H1 (cell line): ENCODE measurements around the gene MYH10. TPM values are rescaled to one million over a fixed set of nuclear protein-coding genes. Genes with fewer than 3 reads are reported as not detected.

ENCODE experiments used
- EP300 ChIP-seq, 2 experiments: IDR thresholded peaks; 1 replicate in 1 of 2; 2 replicates in 1 of 2; pipeline ENCODE4 v1.6.1; 2011 to 2012; ENCODE audit warnings: low read depth in 2 of 2, low read length in 2 of 2, mild to moderate bottlenecking in 2 of 2, borderline replicate concordance in 1 of 2, inconsistent platforms in 1 of 2, moderate library complexity in 1 of 2
- KDM5A ChIP-seq: fragments of 200-600 bp; IDR thresholded peaks from 2 replicates; pipeline ENCODE4 v1.7.1; 2012; ENCODE audit warnings: mild to moderate bottlenecking, low read length, inconsistent platforms, mixed read lengths
- SIRT6 ChIP-seq: IDR thresholded peaks from one replicate; pipeline ENCODE4 v1.7.1; 2012; ENCODE audit warnings: low read length, inconsistent platforms
- TEAD4 ChIP-seq: IDR thresholded peaks from 2 replicates; pipeline ENCODE4 v1.6.1; 2012; ENCODE audit warnings: low read depth, low read length, inconsistent platforms, mixed read lengths
- polyA plus RNA-seq, 7 experiments: library from polyadenylated mRNA; depleted of rRNA in 3 of 7; stranded (reverse) in 5 of 7; unstranded in 2 of 7; fragments of >200 nt in 5 of 7; fragments of 200-250 nt in 2 of 7; gene quantifications; 1 replicate in 5 of 7; 2 replicates in 1 of 7; 4 replicates in 1 of 7; pipeline versions ENCODE4 v1.2.1 to v1.2.3, GENCODE V29; 2011 to 2013; ENCODE audit warnings: missing spikeins in 2 of 7, mixed read lengths in 2 of 7
- total RNA-seq: library from RNA; stranded (reverse); fragmentation: NEBNext Ultra II Directional; extraction: Animal tissue kit (Norgen Biotek cat#: 25700); gene quantifications from 2 replicates; pipeline ENCODE4 v1.2.1, GENCODE V29; 2021
- TF ChIP-seq, protein P1 (sequence below): IDR thresholded peaks from 2 replicates; pipeline ENCODE4 v1.6.1; 2012; ENCODE audit warnings: low read length, inconsistent platforms

Gene MYH10
- total and polyA plus RNA-seq, 2 of the 8 experiments (the other 6 are each of a cell fraction or from before 2014, with no cell fraction given): 64.1 to 289 TPM

GRCh38 chr17:8459107-8459506 lies 171.4 kb downstream of the MYH10 start (continued):
- TF ChIP-seq SIRT6 (no peak), KDM5A (no peak), EP300 (IDR thresholded peaks at IDR 0.05; ENCODE audit: borderline replicate concordance in 1 of 2, low read depth in 2 of 2, low read length in 2 of 2) (no peak), TEAD4 (no peak)
- TF ChIP-seq, protein P1, sequence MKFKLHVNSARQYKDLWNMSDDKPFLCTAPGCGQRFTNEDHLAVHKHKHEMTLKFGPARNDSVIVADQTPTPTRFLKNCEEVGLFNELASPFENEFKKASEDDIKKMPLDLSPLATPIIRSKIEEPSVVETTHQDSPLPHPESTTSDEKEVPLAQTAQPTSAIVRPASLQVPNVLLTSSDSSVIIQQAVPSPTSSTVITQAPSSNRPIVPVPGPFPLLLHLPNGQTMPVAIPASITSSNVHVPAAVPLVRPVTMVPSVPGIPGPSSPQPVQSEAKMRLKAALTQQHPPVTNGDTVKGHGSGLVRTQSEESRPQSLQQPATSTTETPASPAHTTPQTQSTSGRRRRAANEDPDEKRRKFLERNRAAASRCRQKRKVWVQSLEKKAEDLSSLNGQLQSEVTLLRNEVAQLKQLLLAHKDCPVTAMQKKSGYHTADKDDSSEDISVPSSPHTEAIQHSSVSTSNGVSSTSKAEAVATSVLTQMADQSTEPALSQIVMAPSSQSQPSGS: no peak
